NCI-H1105 (cell line): ENCODE results near the gene CDC7.

Source experiments
- DNase-seq: peaks from one replicate; lab custom pipeline; 2025; lab: John Stamatoyannopoulos, UW

The CDC7 gene

GRCh38 chr1:91548376-91549040 is 47.9 kb downstream of the CDC7 start:
- no peak for DNase-seq

DNA sequence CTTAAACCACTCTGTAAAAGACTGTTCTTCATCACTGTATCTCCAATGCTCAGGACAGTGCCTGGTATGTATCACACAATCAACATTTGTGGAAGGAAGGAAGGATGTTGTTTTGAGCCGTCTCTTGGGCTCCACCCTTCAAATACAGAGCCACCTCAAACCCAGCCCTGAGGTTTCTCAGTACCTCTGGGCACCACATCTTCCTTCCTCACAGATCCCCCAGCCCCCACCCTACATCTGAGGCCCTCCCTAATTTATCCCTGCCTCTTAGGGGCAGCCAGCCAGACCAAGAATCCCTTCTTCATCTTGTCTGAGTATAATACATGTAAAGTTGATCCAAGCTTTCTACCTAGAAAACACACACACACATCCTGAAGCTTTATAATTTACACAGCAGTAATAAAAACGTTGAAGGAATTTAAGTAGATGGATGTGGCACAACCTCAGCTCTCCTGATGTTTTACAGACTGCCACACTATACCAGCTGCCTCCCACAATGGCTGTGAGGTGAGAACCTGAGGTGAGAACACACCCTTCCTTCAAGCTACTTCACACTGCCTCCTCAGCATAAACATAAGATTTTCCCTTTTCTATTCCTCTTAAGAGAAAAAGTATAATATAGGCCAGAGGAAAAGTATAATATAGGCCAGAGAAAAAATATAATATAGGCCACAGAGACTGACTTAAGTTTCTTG is 48.5 kb downstream of the CDC7 start:
- no peak for DNase-seq

- no peak for DNase-seq
Observed at GRCh38 chr1:91550961-91551360, 50.3 kb downstream of the CDC7 start.

GRCh38 chr1:91552091-91552490 is 51.4 kb downstream of the CDC7 start:
- DNase-seq, result no peak

DNA sequence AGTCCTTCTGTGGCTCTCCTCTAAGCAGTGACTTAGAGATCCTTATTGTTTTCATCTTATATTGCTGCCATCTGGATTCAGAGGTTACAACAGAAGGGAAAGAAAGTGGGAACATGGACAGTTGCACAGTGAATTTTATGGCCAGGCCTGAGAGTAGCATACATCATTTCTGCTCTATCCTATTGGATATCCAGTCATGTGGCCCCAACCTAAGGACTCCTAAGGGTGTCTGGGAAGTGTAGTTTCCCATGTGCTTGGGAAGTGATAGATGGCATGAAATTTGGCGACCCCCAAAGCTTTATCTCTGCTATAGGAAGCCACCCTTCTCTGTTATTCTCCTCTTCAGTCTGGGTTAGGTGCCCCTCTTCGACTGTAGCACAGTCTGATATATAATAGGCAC is 51.9 kb downstream of the CDC7 start:
- DNase-seq, result no peak

- no peak for DNase-seq
Observed at GRCh38 chr1:91553177-91553591, 52.5 kb downstream of the CDC7 start.

DNA sequence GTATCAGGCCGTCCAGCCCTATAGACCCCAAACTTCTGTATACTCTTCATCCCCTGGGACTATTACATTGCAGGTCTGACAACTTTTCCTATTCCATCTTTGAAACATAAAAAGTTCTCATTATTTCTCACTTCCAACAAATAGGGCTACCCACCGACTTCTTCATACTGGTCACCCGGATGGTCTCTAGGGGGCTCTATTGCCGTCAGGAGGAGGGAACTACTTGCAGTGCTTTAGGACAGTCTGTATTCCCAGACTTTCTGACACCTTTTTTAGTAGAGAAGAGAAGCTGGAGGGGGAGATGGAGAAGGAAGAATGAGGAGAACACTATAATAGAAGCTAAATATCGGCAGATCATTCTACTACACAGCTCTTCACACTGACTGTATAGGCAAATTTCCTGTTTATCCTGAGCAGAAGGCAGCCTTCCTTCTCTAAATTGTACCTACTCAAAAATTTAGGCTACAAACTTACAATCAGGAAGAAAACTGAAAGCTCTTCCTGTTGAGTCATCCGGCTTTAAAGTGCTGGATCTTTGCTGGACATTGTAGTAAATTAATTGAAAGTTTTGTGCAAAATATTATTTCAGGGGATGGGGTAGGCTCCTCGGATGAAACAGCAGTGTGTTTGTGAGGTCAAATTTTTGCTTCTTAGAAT is 54.6 kb downstream of the CDC7 start:
- DNase-seq, result no peak

DNA sequence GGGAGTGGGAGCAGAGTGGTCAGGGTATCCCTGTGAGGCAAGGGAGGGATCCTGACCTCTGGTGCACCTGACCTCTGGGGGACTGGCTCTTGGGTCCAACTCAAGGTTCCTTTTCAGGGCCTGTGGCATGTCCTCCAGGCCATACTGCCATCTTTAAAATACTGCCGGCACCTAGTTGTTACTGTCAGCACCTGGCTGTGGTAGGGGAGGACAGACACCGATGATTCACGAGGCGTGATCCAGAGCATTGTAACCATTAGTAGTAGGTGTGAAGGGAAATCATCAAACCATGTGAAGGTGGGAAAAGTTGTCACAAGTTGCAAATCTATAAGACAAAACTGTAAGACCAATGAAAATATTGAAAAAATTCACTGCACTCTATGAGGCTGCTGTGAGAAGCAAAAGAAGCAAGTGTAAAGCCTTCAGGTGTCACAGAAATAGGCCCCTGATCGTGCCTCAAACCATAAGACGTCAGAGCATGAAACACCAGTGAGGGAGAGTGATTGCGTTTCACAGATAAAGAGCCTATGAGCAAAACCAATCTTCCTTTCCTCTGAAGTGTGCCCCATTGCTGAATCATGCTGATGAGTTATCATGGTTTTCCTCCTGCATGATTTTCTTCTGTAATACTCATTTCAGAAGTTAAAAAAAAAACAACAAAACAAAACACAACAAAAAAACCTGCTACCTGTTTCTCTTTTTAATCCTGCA is 55.3 kb downstream of the CDC7 start:
- no peak for DNase-seq

GRCh38 chr1:91556556-91556955 is 55.9 kb downstream of the CDC7 start:
- no peak for DNase-seq

GRCh38 chr1:91557039-91557690 is 56.5 kb downstream of the CDC7 start:
- DNase-seq, result no peak

- no peak for DNase-seq
Observed at GRCh38 chr1:91557826-91558225, 57.2 kb downstream of the CDC7 start.

GRCh38 chr1:91559046-91559750 is 58.5 kb downstream of the CDC7 start:
- DNase-seq, result no peak

- no peak for DNase-seq
Observed at GRCh38 chr1:91559838-91560565, 59.4 kb downstream of the CDC7 start.

GRCh38 chr1:91564888-91565701 is 64.4 kb downstream of the CDC7 start:
- DNase-seq, result no peak

- DNase-seq, result no peak
Observed at GRCh38 chr1:91567583-91567982, 66.9 kb downstream of the CDC7 start.

DNA sequence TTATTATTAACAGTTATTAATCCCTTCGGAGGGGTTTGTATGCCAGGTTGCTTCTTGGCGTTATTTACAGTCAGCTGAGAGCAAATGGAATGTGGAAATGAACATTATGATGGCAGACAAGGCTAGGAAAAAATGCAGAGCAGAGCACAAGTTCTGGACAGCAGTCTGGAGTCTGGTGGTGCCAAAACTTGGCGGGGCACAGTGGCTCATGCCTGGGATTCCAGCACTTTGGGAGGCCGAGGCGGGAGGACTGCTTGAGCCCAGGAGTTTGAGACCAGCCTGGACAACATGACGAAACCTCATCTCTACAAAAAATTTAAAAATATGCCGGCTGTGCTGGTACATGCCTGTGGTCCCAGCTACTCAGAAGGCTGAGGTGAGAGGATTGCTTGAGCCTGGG is 67.6 kb downstream of the CDC7 start:
- DNase-seq, result no peak

DNA sequence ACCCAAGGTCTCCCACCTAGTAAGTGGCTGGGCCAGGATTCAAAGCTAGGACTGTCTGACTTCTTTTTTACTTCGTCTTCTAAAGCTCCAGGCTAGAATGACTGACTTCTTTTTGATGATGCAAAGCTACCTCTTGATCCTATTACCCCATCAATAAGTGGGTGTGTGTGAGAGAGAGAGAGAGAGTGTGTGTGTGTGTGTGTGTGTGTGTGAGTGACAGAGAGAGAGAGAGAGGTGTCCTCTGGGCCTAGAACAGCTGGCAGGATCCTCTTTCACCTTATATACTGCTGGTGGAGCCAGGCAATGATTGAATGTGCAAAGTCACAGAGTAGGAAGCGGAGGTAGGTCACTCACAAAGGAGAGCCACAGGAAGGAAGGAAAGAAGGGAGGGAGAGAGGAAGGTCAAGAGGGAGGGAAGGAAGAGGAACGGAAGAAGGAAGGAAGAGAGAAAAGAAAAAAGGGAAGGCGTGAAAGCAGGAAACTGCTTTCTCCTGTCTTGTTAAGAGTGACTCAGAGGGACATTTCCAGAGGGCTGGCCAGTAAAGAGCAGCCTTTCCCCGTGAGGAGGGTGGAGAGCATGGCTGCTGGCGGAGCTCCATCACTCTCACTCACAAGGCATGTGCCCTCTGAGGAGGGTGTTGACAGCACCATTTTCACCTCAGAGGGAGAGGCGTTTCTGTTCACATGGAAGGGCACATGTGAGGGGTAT is 68.9 kb downstream of the CDC7 start:
- DNase-seq, result no peak

GRCh38 chr1:91570120-91570448 is 69.4 kb downstream of the CDC7 start:
- DNase-seq, result no peak

DNA sequence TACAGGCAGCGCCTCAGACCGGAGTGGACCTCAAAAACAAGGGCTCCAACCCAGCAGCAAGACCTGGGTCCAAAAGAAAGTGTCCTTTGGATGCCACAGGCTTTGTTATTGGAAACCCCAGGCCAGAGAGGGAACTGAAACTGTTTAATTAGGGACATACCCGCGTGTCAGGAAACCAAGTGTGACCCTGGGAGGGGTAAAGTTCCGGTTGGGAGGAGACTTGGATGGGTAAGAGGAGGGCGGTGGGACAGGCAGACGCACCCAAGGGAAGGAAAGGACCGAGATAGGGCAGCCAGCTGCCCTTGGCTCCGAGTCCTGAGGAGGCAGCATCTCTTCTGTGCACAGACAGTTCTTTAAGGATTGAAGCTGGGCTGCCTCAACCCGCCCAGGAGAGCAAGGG is 71.4 kb downstream of the CDC7 start:
- no peak for DNase-seq
